Left lobe of liver (tissue), 2 donors: ENCODE data around the gene TEX10. TPM values are rescaled to one million over a fixed set of nuclear protein-coding genes. Genes with fewer than 3 reads are reported as not detected.
A peak's percentile ranks its signal among the peaks of the same experiment; 100 is the strongest.
"Not testable (repeated sequence)": the region's sequence is repeated elsewhere in the genome, so short reads cannot be mapped to it uniquely, and the experiment has no call there.

ENCODE experiments used
- ATAC-seq: fragments of 200-7000 bp; cut with Tn5 transposase; one replicate; pipeline ENCODE4 v1.9.1; 2020; ENCODE audit warnings: mild to moderate bottlenecking, moderate library complexity
- DNase-seq: peaks from one replicate; pipeline ENCODE4 v3.0.0-alpha.2; 2020; ENCODE audit warnings: low spot score
- total RNA-seq: library from RNA; stranded (reverse); gene quantifications from one replicate; pipeline ENCODE4 v1.2.1, GENCODE V29; 2021
- donor health status: DM: no; HTN: no; CAD: no; lungs with moderate emphysema.
- donor health status: DM: no; HTN: yes; CAD: no.

TEX10 gene
- total RNA-seq = 2.3 TPM

DNA sequence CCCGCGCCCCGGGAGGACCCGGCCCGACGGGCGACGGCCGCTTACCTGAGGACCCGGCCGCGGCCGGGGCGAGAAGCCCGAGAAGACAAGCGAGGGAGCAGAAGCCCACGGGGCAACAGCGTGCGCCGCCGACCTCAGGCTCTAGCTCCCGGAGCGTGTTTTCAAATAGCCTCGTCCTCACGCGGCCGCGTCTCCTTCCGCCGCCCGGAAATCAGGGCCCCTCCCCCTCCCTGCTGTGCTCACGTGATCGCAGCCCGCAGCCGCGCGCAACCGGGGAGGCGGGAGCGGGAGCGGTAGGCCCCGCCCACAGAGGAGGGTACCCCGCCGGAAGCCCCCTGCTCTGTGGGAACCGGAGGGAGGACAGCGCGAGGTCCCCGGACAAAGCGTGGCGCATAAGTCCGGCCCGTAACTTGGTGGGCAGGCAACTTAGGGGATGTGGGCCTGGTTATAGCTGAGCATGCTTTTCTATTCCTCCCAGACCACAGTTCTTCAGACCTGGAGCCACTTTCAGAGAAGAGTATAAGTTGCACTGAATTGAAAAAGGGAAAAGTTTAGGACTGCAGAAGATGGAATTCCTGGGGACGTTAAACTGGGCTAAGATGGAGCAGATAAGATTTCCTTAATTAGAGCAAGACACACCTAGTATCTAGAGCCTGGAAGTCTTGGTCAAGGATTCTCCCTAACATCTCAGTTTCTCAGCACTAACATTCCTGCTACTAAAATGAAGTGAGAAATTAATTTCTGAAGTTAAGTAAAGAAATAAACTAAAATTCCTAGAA lies at the start of gene TEX10:
Gene TEX10 (minus strand): TSS at position 216 of the 779 bp plus-strand sequence. CDS start 3,579 bp downstream, outside the sequence.
- DNase-seq (peak; percentile 90), ATAC-seq (peak; percentile 98)

GRCh38 chr9:100401042-100401441 lies 48.3 kb upstream of the TEX10 start:
- ATAC-seq (no peak), DNase-seq (no peak)

GRCh38 chr9:100397529-100398266 lies 45.0 kb upstream of the TEX10 start:
- DNase-seq = no peak

DNA sequence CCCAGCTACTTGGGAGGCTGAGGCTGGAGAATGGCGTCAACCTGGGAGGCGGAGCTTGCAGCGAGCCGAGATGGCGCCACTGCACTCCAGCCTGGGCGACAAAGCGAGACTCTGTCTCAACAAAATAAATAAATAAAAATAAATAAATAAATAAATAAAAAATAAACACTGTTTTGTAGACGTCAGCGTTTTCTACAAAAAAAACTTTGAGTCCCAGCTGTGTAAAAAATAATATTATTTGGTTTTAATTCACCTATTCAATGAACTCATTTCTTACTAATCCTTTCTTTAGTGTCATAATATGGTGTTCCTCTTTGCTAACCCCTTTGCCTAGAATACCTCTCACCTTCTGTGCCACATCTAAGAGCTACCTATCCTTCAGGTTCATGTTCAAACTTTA lies 44.0 kb upstream of the TEX10 start:
- no peak for DNase-seq
- no peak for ATAC-seq

More at GRCh38 chr9:100397529-100398266, 45.0 kb upstream of the TEX10 start:
- no peak for ATAC-seq

DNA sequence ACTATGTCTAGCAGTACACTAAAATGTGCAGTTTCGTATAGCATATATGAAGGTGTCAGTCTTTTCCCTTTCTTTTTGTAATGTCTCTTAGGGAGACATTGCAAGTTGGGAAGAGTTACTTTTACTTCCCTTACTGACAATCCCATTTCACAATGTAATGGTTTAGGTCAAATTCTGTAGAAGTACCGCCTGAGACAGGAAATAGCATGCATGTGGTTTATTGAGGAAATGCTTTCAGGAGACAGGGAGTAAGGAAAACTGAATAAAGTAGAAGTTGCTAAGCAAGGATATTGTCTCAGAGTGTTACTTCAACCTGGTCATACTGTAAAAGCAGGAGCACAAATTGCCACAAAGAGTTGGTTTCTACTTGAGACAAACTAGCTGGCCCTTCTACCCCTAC lies 42.1 kb upstream of the TEX10 start:
- DNase-seq = no peak
- ATAC-seq = no peak

DNA sequence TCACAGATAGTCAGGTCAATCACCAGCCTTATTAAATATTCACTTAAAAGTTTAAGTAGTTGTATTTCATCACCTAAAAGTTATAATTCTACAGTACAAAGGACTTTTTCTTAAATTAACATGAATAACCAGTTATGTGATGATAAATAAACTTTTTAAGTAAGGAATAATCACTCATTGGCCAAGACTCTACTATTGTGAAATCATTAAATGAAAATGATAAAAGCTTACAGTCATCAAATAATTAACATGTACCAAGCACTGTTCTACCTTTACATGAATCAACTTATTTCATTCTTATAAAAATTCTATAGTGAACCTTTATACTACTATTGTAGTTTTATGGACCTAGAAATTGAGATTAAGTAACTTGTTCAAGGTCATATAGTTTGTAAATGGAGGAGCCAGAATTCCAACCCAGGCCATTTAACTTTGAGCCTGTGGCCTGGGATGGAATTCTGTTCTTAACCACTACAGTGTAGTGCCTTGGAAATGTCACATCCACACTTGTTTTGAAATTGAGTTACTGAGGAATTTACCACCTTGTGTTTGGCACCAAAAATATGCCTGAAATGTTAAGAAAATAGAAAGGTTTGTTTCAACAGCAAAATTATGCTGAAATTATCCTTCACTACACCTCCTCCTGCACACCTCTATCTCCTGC lies 41.4 kb upstream of the TEX10 start:
- no peak for DNase-seq
- no peak for ATAC-seq

DNA sequence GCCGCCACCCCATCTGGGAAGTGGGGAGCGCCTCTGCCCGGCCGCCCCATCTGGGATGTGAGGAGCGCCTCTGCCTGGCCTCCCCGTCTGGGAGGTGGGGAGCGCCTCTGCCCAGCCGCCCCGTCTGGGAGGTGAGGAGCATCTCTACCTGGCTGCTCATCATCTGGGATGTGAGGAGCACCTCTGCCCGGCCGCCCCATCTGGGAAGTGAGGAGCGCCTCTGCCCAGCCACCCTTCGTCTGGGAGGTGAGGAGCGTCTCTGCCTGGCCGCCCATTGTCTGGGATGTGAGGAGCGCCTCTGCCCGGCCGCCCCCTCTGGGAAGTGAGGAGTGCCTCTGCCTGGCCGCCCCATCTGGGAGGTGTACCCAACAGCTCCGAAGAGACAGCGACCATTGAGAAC lies 40.2 kb upstream of the TEX10 start:
- not testable (repeated sequence) for DNase-seq, ATAC-seq

DNA sequence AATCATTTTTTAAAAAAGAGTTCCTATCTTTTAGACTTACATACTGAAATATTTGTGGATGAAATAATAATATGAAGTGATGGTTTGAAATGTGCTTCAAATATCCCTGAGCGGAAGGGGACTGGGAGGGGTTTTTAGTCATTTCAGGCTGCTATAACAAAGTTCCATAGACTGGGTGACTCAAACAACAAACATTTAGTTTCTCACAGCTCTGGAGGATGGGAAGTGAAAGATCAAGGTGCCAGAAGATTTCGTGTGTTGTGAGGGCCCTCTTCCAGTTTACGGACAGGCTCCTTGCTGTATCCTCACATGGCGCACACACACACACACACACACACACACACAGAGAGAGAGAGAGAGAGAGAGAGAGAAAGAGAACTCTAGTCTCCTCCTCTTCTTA lies 27.1 kb upstream of the TEX10 start:
- ATAC-seq (no peak), DNase-seq (no peak)

DNA sequence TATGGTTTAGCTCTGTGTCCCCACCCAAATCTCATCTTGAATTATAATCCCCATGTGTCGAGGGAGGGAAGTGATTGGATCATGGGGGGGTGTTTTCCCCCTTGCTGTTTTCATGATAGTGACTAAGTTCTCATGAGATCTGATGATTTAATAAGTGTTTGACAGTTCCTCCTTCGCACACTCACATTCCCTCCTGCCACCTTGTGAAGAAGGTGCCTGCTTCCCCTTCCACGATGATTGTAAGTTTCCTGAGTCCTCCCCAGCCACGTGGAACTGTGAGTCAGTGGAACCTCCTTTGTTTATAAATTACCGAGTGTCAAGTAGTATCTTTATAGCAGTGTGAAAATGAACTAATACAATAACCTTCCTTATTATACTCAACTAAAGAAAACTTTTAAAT lies 24.3 kb upstream of the TEX10 start:
- DNase-seq = no peak
- no peak for ATAC-seq

GRCh38 chr9:100375658-100376057 lies 22.9 kb upstream of the TEX10 start:
- ATAC-seq (no peak), DNase-seq (no peak)

- ATAC-seq (no peak), DNase-seq (no peak)
Measured at GRCh38 chr9:100372648-100373047, 19.9 kb upstream of the TEX10 start.

DNA sequence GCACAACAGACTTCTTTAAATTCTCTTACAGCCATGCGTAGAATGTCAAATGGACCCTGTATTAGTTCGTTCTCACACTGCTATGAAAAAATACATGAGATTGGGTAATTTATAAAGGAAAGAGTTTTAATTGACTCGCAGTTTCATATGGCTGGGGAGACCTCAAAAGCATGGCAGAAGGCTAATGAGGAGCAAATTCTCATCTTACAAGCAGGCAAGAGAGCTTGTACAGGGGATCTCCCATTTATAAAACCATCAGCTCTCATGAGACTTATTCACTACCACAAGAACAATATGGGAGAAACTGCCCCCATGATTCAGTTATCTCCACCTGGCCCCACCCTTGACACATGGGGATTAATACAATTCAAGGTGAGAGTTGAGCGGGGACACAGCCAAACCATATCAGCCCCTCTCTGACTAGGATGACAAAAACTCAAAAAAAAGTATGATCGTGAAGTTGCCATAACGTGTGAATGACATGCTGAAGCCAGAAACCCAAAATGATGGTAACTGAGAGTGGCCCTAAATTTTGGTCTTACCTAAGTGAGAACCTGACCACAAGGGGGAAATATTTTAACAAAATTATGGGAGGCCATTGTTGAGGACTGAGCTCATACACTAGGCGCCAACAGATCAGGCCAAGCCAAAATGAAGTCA lies 17.5 kb upstream of the TEX10 start:
- ATAC-seq (no peak), DNase-seq (no peak)

- DNase-seq (no peak), ATAC-seq (no peak)
Measured at GRCh38 chr9:100368672-100369071, 15.9 kb upstream of the TEX10 start.

DNA sequence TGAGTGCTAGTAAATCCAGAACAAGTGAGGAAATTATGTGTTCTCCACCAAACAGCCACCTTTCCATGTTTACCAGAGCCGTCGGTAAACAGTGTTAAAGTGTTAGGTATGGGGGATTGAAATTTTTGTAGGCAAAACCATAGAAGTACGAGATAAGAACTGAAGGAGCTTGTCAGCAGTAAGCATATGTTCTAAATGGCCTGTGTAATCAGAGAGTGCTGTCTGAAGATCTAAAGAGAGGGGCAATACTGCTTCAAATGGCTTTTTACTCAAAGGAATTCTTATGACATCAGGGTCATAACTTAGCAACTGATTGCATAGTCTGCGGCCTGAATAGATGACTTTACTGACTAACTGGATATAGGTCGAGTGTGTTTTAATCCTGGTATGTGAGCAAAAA lies 13.4 kb upstream of the TEX10 start:
- ATAC-seq (no peak), DNase-seq (no peak)

DNA sequence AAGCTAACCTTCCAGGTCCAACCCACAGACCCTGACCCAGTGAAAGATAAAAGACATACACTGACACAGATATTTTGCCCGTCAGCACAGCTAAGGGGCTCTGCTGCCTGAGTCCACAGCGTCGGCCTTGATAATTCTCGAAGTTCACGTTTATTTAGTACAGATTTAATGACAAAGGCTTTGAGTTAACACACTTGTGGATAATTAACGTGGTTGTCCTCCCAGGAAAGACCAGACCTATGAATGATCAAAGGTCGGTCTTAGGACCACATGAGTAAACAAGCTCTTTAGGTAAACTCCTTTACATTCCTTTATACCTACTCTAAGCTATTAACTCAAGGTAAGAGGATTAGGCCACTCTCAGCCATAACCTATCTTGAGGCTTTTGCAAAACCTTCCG lies 11.3 kb upstream of the TEX10 start:
- ATAC-seq (no peak), DNase-seq (no peak)

- DNase-seq (no peak), ATAC-seq (no peak)
Measured at GRCh38 chr9:100359057-100359456, 6.3 kb upstream of the TEX10 start.

GRCh38 chr9:100357501-100357900 lies 4.8 kb upstream of the TEX10 start:
- DNase-seq (no peak), ATAC-seq (no peak)

DNA sequence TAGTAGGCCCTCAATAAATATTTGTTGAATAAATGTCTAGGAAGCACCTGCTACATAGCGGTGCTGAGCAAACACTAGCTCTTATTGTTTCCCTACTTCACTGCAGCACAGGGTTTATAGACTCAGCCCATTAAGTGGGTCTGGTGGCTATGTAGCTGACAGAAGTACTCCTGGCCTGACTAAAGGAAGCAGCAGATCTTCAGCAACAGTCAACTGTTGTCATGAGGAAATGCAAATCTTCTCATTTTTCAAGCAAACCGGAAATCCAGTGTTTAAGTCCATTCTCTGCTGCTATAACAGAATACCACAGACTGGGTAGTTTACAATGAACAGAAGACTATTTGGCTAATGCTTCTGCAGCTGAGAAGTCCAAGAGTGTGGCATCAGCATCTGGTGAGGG lies 2.8 kb upstream of the TEX10 start:
- ATAC-seq (no peak), DNase-seq (no peak)

- DNase-seq (no peak), ATAC-seq (no peak)
Measured at GRCh38 chr9:100354121-100354800, 1.5 kb upstream of the TEX10 start.

- ATAC-seq = peak; percentile 64
- no peak for DNase-seq
Measured at GRCh38 chr9:100352201-100352726, 478 bp downstream of the TEX10 start.
